Measurements from ENCODE around the gene TRPM8.
"Not testable (repeated sequence)": the region's sequence is repeated elsewhere in the genome, so short reads cannot be mapped to it uniquely, and the experiment has no call there.

The TRPM8 gene

DNA sequence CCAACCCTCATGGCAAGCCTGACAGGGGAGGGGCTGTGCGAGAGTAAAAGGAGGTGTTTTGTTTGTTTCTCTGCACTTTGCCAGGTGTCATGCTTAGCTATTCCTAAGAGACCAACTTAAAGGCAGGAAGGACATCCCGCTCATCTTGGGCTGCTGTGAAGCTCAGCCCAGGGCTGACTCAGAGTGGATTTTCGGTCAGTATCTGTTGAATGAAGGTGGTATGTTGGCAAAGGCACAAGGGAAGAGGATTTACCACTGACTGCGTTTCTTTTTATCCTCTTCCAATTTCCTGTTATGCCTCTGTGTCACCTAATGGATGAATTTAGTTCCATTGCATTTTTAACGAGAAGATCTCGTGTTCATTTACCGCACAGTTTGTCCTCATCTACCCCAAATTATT is 18.9 kb downstream of the TRPM8 start:
- DNase-seq (ENCODE audit: low read depth in 2 of 3, low spot score in 2 of 3) = no peak

DNA sequence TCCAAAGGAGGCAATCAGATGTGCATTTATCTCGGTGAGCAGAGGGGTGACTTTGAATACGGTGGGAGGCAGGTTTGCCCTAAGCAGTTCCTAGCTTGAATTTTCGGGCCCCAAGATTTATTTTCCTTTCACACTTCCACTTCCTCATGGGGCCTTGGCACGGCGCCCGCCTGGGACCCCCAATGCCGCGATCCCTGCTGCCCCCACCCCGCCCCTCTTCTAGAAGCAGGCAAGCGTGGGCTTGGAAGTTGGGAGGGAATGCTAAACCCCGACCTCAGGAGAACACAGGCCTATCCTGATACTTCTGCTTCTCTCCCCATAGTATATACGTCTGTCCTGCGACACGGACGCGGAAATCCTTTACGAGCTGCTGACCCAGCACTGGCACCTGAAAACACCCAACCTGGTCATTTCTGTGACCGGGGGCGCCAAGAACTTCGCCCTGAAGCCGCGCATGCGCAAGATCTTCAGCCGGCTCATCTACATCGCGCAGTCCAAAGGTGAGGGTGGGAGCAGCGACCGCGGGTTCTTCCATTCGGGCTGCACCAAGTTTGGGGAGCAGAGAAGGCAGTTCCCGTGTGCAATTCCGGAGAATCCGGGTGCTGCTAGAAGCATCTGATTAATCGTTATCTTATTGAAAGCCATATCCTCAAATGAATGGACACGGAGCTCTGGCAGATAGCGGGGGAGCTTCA is 21.6 kb downstream of the TRPM8 start:
- no peak for DNase-seq (ENCODE audit: low read depth in 2 of 3, low spot score in 2 of 3)

DNA sequence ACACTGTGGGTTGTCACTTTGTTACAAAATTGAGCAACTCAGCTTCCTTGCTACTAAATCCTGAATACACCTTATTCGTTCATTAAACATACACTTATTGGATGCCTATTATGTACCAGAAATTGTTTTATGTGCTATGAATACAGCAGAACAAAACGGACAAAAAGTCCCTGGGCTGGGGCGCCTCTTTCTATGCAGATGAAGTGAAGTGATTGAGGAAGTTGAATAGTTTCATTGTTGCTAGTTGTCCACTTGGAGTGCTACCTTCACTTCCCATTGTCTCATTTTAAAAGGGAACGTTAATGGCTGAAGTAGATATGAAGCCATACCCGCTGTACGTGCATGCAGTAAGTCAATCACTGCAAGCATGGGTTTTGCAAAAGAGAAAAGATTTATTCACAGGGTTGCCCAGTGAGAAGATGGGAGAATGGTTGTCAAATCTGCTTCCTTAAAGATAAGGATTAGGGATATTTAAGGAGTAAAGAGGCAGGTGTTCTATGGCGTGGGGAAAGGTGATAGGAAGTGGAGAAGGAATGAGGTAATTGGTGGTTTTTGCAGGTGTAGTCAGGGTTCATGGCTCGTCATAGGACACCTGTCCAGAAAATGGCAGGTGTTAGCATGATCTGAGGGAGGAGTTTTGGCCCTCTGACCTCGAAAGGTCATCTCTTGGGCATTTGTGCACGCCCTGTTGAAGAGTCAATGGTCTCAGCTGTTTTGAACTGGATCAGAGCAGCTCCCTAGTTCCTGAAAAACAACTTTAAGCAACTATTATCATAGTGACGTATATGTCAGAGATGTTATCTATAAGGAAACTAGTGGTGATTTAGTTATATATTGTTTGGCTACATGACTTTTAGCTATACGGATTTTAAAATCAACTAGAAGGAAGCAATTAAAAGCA is 23.5 kb downstream of the TRPM8 start:
- DNase-seq (ENCODE audit: low read depth in 2 of 3, low spot score in 2 of 3) = no peak

DNA sequence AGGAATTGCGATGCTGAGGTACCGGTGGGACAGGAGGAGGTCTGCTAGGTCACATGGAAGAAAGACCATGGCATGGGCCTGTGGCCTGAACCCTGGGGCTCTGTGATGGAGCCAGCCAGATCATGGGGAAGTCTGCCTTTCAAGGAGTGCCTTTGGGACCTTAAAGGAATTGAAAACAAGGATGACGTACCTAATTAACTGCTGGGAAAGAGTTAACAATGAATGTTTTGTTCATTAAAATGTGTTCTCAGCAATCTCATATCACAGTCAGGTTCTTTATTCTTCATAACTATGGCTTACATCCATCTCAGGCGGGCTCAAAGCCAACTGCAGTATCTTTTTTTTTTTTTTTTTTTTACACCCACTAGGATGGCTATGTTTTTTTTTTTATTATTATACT is 25.6 kb downstream of the TRPM8 start:
- DNase-seq (ENCODE audit: low read depth in 2 of 3, low spot score in 2 of 3) = no peak

DNA sequence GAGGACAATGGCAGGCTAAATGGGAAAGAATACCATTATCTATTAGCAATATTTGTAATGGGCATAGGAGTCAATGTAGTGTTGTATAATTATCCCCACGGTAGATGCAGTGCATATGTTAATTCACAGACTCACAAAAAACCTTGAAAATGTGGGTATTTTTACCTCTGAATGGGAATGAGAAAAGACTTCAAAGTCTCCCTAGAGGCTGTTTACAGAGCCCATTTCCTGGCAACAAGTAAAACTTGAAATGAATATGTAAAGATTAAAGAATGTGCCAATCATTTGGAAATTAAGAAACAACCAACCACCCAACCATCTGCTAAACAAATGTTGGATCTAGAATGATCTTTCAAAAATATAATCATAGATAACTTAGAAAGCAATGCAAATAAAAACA is 27.1 kb downstream of the TRPM8 start:
- no peak for DNase-seq (ENCODE audit: low read depth in 2 of 3, low spot score in 2 of 3)

DNA sequence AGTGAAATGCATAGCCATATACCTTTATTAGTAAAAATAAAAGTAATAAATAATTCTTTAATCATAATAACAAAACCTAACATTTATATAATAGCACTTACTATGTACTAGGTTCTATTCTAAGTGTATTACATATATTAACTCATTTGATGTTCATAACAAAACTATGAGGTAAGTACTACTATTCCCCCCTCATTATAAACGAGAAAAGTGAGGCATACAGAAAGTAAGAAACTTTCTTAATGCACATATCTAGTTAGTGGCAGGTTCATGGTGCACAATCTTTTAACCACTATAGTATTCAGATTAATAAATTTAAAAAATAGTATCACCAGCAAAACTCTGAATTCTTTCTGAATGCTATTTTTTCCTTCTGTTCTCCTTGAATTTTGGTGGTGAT is 27.5 kb downstream of the TRPM8 start:
- no peak for DNase-seq (ENCODE audit: low read depth in 2 of 3, low spot score in 2 of 3)

DNA sequence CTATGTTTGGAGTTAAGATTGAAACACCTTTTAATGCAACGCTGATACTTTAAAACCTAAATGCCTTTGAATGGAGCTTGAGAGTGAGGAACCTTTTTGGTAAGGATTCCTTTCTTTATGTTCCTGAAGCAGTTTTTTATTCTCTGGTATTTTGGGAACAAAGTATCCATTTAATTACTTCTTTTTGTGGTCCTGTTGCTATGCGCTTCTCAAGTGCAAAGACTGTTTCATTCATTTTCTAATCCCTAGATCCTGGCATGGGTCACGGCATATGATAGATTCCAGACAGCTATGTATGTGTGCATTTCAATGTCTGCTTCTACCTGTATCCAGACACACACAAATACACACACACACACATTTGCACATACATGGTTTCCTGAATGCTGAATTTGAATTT is 28.0 kb downstream of the TRPM8 start:
- DNase-seq (ENCODE audit: low read depth in 2 of 3, low spot score in 2 of 3) = no peak

DNA sequence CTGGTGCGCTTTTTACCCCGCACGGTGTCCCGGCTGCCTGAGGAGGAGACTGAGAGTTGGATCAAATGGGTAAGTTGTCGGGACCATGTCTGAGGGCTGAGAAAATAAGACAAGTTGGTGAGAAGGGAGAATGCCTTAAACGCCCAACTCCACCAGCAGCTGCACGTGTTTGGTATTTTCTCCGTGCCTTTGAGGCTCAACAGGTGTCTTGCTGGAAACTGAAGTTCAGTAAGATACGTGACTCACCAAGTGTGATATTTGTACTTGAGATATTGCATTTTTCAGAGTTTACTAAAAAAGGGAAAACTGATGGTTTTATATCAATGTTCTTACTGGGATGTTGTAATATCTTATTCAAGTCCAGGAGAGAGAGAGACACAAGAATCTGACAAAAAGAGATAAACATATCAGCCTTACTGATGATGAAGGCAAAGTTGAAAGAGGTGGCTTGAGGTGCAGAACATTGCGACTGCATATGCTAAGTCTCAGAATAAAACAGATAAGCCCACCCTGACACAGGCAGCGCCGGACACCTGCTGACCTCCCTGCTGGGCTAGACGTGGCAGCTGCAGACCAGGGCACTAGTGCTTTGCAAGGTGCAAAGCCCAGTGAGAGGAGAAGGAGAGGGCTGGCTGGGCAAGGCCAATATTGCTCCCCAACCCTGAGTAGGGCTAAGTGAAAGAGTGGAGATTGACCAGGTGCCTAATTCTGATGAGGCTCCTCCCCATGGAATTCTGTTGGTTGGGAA is 33.1 kb downstream of the TRPM8 start:
- DNase-seq (ENCODE audit: low read depth in 2 of 3, low spot score in 2 of 3) = no peak

DNA sequence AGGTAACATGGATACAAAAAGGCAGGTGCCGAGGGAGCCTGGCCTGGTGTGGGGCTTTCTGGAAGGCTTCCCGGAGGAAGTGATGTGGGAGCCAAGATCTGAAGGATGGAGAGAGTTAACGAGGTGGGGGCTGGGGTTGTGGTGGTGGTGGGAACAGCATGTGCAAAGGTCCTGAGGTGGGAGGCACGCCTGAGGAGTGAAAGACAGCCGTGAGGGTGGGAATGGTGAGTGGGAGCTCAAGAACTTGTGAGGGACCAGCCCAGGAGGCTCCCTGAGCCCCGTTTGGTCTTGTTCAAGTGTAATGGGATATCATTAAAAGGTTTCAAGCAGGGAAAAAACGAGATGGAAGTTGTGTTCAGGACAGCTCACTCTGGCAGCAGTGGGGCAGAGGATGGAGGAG is 35.2 kb downstream of the TRPM8 start:
- DNase-seq (ENCODE audit: low read depth in 2 of 3, low spot score in 2 of 3) = no peak

DNA sequence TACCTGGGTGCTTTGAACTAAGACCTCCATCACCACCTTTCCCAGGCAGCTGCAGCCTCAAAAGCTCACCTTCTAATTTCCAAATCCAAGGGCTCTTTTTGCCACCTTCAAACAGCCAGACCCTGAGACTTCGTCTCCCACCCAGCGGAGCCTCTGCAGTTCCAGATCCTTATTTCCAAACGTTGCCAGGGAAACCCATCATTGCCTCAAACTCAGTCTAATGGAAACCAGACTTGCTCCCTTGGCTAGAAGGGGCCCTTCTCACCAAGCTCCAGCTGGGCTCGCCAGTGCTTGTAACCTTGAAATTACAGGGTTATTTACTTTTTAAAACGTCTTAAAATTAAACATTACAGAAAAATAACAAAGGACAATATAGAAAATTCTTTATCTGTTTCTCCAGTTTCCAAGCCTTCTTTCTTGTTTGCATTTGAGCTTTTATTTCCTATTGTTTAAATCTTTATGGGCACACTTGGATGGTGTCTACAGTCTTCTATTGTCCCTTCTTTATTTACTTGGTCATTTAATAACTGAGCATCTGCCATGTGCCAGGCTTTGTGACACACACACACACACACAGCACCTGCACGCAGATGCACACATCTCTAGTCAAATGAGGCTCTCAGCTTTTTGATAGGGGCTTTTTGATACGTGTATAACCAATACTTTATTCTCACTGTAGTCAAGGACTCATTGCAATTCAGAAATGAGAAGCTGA is 36.1 kb downstream of the TRPM8 start:
- no peak for DNase-seq (ENCODE audit: low read depth in 2 of 3, low spot score in 2 of 3)

DNA sequence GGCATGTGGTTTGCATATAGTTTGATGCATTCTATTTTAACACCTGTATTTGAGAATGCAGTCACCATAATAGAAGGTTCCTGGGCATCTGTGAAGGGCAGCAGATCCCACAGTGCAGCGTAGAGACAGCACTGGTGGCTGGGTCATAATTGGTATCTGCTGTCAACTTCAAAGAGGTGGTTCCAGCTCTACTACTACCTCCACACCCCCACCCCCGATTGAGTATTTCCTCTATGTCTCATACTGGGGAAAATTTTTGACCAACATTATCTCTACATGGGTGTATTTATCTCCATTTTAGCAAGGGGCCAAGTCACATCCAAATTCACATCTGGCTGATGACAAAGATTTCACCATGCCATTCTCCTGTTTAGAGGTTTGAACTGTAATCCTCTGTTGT is 43.0 kb downstream of the TRPM8 start:
- no peak for DNase-seq (ENCODE audit: low read depth in 2 of 3, low spot score in 2 of 3)

DNA sequence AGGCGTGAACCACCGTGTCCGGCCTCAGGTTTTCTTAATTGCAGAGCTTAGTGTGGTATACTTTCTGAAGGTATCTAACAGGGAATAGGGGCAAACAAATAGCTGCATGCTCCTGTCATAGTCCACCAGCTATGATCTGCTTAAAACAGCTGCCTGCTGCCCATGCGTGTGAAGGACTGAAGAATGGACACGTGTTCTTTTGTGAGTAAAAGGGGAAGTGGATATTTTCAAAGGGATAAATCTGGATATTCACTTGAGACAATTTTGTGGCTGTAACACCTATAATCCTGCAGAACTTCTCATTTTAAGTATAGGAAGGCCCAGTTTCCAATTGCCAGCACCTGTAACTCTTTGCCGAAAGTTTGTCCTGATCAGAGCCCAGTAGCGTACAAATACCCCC is 44.7 kb downstream of the TRPM8 start:
- DNase-seq (ENCODE audit: low read depth in 2 of 3, low spot score in 2 of 3) = no peak

DNA sequence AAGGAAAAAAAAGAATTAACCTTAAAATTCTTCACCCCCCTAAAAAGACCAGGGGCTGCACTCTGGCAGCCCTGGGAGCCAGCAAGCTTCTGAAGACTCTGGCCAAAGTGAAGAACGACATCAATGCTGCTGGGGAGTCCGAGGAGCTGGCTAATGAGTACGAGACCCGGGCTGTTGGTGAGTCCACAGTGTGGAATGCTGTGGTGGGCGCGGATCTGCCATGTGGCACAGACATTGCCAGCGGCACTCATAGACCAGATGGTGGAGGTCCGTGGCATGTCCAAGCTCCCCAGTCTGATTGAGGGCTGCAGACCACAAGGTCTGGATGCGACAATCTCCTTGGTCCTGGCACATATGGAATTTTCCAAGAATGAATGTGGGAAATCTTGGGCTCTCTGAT is 47.4 kb downstream of the TRPM8 start:
- DNase-seq (ENCODE audit: low read depth in 2 of 3, low spot score in 2 of 3) = no peak

DNA sequence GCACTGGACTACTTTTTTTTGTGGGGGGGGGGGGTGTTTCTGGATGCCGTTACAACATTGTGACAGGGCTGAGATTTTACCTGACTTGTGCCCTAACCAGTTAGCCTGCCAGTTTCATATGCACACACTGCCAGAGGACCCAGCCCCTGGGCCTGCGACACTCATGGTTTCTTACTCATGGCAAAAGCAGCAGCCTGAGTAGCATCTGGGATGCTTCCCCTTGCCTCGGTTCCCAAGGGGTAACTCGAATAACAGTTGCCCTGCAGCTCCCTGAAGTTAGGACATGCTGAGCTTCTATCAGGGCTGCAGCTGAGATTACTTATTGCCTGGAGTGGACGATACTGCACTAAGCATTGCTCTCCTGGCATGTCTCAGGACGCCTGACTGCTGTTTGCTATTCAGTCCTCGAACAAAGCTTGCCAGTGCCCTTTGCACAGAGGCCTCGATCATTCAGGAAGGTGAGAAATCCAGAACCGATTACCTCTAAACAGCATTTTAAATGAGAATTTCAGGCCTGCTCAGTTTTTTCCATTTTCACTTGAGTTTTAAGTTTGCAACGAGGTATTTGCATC is 47.9 kb downstream of the TRPM8 start:
- DNase-seq (ENCODE audit: low read depth in 2 of 3, low spot score in 2 of 3) = no peak

DNA sequence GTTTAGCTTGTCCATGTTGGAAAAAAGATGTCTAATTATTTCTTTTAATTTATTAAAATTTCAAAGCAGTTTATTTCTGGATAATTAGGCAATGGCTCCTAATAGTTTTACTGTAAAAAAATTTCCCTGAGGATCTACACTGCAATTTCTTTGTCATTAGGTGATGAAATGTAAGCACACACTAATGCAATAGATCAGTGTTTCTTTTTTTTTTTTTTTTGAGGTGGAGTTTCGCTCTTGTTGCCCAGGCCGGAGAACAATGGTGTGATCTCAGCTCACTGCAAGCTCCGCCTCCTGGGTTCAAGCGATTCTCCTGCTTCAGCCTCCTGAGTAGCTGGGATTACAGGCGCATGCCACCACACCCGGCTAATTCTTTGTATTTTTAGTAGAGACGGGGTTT is 48.5 kb downstream of the TRPM8 start:
- not testable (repeated sequence) for DNase-seq (ENCODE audit: low read depth in 2 of 3, low spot score in 2 of 3)

DNA sequence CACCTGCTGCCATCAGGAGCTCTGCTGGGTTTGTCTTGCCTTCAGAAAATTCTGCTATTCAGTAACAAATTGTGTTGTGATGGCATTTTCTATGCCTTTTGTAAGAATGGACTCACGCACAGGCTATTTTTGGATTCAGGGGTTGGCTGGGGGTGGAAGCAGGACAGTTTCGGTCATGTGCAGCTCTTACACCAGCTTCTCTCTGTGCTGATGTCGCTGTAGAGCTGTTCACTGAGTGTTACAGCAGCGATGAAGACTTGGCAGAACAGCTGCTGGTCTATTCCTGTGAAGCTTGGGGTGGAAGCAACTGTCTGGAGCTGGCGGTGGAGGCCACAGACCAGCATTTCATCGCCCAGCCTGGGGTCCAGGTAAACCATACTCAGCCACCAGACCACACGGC is 49.2 kb downstream of the TRPM8 start:
- no peak for DNase-seq (ENCODE audit: low read depth in 2 of 3, low spot score in 2 of 3)

DNA sequence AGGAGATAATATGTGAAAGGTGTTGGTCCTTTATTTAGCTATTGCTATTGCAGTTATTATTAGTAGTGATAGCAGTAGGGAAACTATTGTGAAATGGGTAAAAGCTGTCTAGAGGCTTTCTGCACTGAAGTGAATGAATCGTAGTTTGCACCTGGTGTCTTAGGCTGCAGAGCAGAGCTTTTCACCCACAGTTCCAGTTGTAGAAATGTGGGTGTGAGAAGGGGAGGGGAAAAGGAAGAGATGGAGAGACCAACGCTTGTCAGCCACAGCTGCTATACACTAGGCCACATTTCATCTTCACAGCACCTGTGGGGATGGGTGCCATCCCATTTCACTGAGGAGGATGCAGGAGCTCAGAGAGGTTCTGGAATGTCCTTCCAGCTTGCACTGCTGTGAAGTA is 50.0 kb downstream of the TRPM8 start:
- no peak for DNase-seq (ENCODE audit: low read depth in 2 of 3, low spot score in 2 of 3)

DNA sequence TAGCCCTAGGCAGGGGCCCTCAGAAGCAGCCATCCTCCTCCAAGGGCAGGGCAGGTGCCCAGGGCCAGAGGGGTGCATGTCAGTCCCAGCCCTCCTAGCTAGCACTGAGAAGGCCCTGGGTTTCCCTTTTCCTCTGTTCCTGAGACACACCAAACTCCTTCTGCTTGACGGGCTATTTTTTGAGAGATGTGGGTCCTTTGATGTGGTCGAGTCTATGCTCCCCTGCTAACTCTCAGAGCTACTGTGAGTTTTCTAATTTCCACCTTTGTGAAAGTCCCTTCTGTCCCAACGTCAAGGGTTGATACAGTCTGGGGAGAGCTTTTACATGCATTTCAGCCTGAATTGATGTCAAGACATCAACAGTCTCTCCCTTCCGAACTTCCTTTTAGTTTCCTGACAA is 51.4 kb downstream of the TRPM8 start:
- DNase-seq (ENCODE audit: low read depth in 2 of 3, low spot score in 2 of 3) = no peak

DNA sequence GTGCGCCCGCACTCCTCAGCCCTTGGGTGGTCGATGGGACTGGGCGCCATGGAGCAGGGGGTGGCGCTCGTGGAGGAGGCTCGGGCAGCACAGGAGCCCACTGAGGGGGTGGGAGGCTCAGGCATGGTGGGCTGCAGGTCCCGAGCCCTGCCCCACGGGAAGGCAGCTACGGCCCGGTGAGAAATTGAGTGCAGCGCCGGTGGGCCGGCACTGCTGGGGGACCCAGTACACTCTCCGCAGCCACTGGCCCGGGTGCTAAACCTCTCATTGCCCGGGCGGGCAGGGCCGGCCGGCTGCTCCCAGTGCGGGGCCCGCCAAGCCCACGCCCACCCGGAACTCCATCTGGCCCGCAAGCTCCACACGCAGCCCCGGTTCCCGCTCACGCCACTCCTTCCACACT is 55.3 kb downstream of the TRPM8 start:
- not testable (repeated sequence) for DNase-seq (ENCODE audit: low read depth in 2 of 3, low spot score in 2 of 3)

DNA sequence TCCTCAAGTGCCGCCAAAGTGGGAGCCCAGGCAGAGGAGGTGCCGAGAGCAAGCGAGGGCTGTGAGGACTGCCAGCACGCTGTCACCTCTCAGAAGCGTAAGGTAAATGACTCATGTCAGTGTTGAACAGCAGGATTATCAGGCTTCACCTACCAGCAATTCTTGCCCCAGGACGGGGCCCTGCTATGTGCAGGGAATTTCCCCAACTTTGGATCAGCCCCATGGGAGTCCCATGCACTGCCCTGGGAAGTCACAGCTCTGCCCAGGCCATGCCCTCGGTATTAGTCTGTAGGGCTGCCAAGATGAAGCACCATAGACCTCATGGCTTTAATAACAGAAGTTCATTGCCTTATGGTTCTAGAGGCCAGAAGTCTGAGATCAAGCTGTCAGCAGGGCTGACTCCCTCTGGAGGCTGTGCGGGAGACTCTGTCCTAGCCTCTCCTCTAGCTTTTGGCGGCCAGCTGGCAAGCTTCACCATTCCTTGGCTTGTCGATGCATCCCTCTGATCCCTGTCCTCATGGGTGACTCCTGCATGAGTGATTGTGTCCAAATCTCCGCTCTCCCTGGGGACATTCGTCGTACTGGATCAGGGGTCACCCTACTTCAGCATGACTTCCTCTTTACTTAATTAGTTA is 55.9 kb downstream of the TRPM8 start:
- no peak for DNase-seq (ENCODE audit: low read depth in 2 of 3, low spot score in 2 of 3)

DNA sequence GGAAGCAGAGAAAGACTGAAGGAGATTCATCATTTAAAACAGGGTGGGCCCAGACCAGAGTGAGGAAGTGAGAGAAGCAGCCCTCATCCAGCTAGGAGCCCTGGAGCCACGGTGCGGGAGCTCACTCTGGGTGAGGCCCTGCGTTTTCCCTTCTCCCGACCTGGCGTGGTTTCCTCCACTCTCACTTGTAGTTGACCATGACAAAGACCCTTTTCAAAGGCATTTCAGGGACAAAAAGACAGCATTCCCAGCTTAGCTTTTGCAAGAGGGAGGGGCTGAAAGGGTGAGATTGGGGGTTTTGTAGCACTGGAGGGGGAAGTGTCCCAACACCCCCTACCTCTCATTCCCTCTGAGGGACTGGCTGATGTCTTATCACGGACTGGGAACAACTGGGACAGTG is 56.6 kb downstream of the TRPM8 start:
- DNase-seq (ENCODE audit: low read depth in 2 of 3, low spot score in 2 of 3) = no peak

Data from activated CD8-positive, alpha-beta memory T cell treated with anti-CD3 and anti-CD28 coated beads for 48 hours (primary cell).